ENCODE data around the gene PAQR8. TPM values are rescaled to one million over a fixed set of nuclear protein-coding genes. Genes with fewer than 3 reads are reported as not detected.
"Not testable (repeated sequence)": the region's sequence is repeated elsewhere in the genome, so short reads cannot be mapped to it uniquely, and the experiment has no call there.

Gene PAQR8
- total RNA-seq, 1 donor from 2014 or later, result 8.8 TPM

DNA sequence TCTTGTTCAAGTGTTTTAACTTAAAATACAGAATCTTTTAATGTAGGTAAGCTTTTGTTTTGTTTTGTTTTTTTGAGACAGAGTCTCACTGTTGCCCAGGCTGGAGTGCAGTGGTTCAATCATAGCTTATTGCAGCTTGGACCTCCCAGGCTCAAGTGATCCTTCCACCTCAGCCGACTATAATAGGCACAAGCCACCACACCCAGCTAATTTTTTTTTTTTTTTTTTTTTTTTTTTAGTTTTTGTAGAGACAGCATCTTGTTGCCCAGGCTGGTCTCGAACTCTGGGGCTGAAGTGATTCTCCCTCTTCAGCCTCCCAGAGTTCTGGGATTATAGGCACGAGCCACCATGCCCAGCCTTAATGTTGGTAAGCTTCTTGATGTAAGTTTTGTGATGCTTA lies 61.5 kb downstream of the PAQR8 start:
- intact Hi-C loops (cut with DNase I), result loop anchor here (5.0 kb wide), 1 partner anchor 174 kb away; no protein-coding TSS in a partner anchor
- TF ChIP-seq POLR2AphosphoS5 (IDR thresholded peaks at IDR 0.05; ENCODE audit: insufficient read depth in 1 of 2, low read depth in 1 of 2) (no peak), POLR2A (IDR thresholded peaks at IDR 0.05) (no peak)
- TF ChIP-seq, protein P1, sequence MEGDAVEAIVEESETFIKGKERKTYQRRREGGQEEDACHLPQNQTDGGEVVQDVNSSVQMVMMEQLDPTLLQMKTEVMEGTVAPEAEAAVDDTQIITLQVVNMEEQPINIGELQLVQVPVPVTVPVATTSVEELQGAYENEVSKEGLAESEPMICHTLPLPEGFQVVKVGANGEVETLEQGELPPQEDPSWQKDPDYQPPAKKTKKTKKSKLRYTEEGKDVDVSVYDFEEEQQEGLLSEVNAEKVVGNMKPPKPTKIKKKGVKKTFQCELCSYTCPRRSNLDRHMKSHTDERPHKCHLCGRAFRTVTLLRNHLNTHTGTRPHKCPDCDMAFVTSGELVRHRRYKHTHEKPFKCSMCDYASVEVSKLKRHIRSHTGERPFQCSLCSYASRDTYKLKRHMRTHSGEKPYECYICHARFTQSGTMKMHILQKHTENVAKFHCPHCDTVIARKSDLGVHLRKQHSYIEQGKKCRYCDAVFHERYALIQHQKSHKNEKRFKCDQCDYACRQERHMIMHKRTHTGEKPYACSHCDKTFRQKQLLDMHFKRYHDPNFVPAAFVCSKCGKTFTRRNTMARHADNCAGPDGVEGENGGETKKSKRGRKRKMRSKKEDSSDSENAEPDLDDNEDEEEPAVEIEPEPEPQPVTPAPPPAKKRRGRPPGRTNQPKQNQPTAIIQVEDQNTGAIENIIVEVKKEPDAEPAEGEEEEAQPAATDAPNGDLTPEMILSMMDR (IDR thresholded peaks at IDR 0.05), result no peak
- Histone ChIP-seq H3K27me3 (no peaks in the 10 kb centered on the region), H3K4me3 (no peak overlapping the region), H3K36me3 (peaks cover 0 to 4% of the 10 kb centered on the region in 2 donors), H3K9me3 (no peaks in the 10 kb centered on the region), H3K4me1 (peaks cover 17% of the 10 kb centered on the region), H3K27ac (no peak overlapping the region)
- no peak for DNase-seq (ENCODE audit: extremely low spot score in 2 of 2)

DNA sequence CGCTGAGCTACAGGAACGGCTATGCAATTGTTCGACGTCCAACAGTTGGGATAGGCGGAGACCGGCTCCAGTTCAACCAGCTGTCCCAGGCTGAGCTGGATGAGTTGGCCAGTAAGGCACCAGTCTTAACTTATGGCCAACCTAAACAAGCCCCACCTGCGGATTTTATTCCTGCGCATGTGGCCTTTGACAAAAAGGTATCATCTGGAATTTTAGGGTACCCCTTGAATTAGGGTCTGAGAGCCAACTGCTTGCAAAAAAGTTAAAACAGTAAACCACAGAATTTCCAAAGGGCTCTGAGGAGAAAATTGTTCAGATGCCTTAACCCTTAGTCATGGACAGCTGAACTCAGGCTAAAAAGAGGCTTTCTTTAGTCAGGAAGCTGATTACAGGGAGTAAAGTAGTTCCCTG lies 62.0 kb downstream of the PAQR8 start:
- H3K4me1 ChIP-seq, result peaks cover 16% of the 10 kb centered on the region
- TF ChIP-seq POLR2A (IDR thresholded peaks at IDR 0.05), result no peak
- no peak for TF ChIP-seq POLR2AphosphoS5 (IDR thresholded peaks at IDR 0.05; ENCODE audit: insufficient read depth in 1 of 2, low read depth in 1 of 2)
- TF ChIP-seq, protein P1 (IDR thresholded peaks at IDR 0.05), result no peak
- H3K36me3 ChIP-seq, result peaks cover 0 to 4% of the 10 kb centered on the region in 2 donors
- H3K27me3 ChIP-seq, result no peaks in the 10 kb centered on the region
- intact Hi-C loops (cut with DNase I), result loop anchor here (5.0 kb wide), 1 partner anchor 173 kb away; no protein-coding TSS in a partner anchor
- no peak for DNase-seq (ENCODE audit: extremely low spot score in 2 of 2)
- no peak overlapping the region for H3K27ac ChIP-seq
- no peaks in the 10 kb centered on the region for H3K9me3 ChIP-seq
- H3K4me3 ChIP-seq, result no peak overlapping the region

DNA sequence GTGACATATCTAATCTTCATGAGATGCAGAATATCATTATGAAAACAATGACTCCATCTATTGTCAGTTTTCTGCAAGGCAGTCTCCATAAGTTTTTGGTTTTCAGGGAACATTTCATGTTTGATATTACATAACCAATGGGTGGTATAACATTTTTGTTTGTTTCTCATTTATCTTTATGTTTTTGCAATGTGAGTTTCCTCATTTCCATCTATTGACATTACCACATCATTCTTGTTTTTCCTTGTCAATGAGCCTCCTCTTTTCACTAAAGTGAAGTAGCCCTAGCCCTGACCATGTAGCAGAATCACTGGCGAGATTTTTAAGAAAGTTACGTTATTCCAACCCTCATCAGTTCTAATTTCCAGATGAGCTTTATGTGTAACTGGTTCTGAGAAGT lies 62.6 kb downstream of the PAQR8 start:
- no peak overlapping the region for H3K4me3 ChIP-seq
- no peak for DNase-seq (ENCODE audit: extremely low spot score in 2 of 2)
- no peaks in the 10 kb centered on the region for H3K27me3 ChIP-seq
- TF ChIP-seq, protein P1 (IDR thresholded peaks at IDR 0.05), result no peak
- TF ChIP-seq POLR2A (IDR thresholded peaks at IDR 0.05) (no peak), POLR2AphosphoS5 (IDR thresholded peaks at IDR 0.05; ENCODE audit: insufficient read depth in 1 of 2, low read depth in 1 of 2) (no peak)
- H3K4me1 ChIP-seq, result peaks cover 11% of the 10 kb centered on the region
- no peaks in the 10 kb centered on the region for H3K9me3 ChIP-seq
- H3K36me3 ChIP-seq, result peaks cover 0 to 4% of the 10 kb centered on the region in 2 donors
- intact Hi-C loops (cut with DNase I), result loop anchor here (5.0 kb wide), 1 partner anchor 173 kb away; no protein-coding TSS in a partner anchor
- H3K27ac ChIP-seq, result no peak overlapping the region

DNA sequence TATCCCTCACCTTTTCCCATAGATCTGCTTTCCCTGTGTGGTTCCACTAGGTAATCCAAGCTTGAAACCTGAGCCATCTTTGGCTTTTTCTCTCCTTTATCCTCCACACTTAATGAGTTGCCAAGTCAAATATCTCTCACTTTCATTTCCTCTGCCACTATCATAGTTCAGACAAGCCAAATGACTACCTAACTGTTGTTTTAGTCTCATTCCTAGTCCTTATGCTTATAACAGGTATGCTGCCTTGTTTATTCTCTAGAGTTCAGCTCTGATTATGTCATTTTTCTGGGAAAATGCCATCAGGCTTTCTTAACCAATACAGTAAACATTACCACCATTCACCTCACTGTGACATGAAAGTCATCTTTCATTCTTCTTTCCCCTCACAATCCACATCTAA lies 64.7 kb downstream of the PAQR8 start:
- intact Hi-C loops (cut with DNase I), result no loop called here
- TF ChIP-seq, protein P1 (IDR thresholded peaks at IDR 0.05), result no peak
- TF ChIP-seq POLR2A (IDR thresholded peaks at IDR 0.05), result no peak
- no peak for TF ChIP-seq POLR2AphosphoS5 (IDR thresholded peaks at IDR 0.05; ENCODE audit: insufficient read depth in 1 of 2, low read depth in 1 of 2)
- Histone ChIP-seq H3K36me3 (peaks cover 0 to 4% of the 10 kb centered on the region in 2 donors), H3K9me3 (no peaks in the 10 kb centered on the region), H3K27ac (no peak overlapping the region), H3K27me3 (no peaks in the 10 kb centered on the region), H3K4me3 (no peak overlapping the region), H3K4me1 (no peaks in the 10 kb centered on the region)
- no peak for DNase-seq (ENCODE audit: extremely low spot score in 2 of 2)

DNA sequence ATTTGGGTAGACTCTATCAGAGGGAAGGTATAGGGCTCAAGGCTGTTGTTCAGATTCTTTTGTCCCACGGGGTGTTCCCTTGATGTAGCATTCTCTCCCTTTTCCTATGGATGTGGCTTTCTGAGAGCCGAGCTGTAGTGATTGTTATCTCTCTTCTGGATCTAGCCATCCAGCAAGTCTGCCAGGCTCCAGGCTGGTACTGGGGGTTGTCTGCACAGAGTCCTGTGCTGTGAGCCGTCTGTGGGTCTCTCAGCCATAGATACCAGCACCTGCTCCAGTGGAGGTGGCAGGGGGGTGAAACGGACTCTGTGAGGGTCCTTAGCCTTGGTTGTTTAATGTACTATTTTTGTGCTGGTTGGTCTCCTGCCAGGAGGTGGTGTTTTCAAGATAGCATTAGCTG lies 71.3 kb downstream of the PAQR8 start:
- H3K9me3 ChIP-seq; H3K36me3 ChIP-seq; H3K4me1 ChIP-seq; H3K27ac ChIP-seq; DNase-seq (ENCODE audit: extremely low spot score in 2 of 2); H3K4me3 ChIP-seq; H3K27me3 ChIP-seq; intact Hi-C loops (cut with DNase I): not testable (repeated sequence)
